H9 (cell line): ENCODE data around the gene PIGK. TPM values are rescaled to one million over a fixed set of nuclear protein-coding genes. Genes with fewer than 3 reads are reported as not detected.

Source experiments
- DNase-seq: peaks from one replicate; pipeline ENCODE4 v3.0.0-alpha.2; 2017
- H2AFZ ChIP-seq: one replicate; pipeline ENCODE4 v1.6.1; 2013; ENCODE audit warnings: mild to moderate bottlenecking, low read length, control low read depth, moderate library complexity
- H2AK5ac ChIP-seq: 2 replicates; pipeline ENCODE4 v1.6.1; 2013; ENCODE audit warnings: low read length, control low read depth, mixed read lengths; ENCODE audit not compliant: insufficient read length
- H2BK120ac ChIP-seq: one replicate; pipeline ENCODE4 v1.6.1; 2013; ENCODE audit warnings: low read depth, mild to moderate bottlenecking, low read length, control low read depth, inconsistent platforms; ENCODE audit not compliant: poor library complexity, severe bottlenecking
- H2BK12ac ChIP-seq: 2 replicates; pipeline ENCODE4 v1.6.1; 2013; ENCODE audit warnings: low read length, control low read depth, mixed read lengths, low read depth; ENCODE audit not compliant: insufficient read length
- H2BK15ac ChIP-seq: 2 replicates; pipeline ENCODE4 v1.6.1; 2013; ENCODE audit warnings: low read depth, low read length, control low read depth
- H2BK20ac ChIP-seq: one replicate; pipeline ENCODE4 v1.6.1; 2013; ENCODE audit warnings: low read depth, mild to moderate bottlenecking, low read length, control low read depth, inconsistent platforms; ENCODE audit not compliant: poor library complexity, severe bottlenecking
- H2BK5ac ChIP-seq: 2 replicates; pipeline ENCODE4 v1.6.1; 2013; ENCODE audit warnings: low read length, control low read depth, mixed read lengths; ENCODE audit not compliant: insufficient read length
- H3K14ac ChIP-seq: 2 replicates; pipeline ENCODE4 v1.6.1; 2013; ENCODE audit warnings: low read length, control low read depth; ENCODE audit not compliant: insufficient read depth
- H3K18ac ChIP-seq: 2 replicates; pipeline ENCODE4 v1.6.1; 2013; ENCODE audit warnings: low read depth, mild to moderate bottlenecking, mixed read lengths, low read length, control low read depth; ENCODE audit not compliant: insufficient read length
- H3K23ac ChIP-seq: 2 replicates; pipeline ENCODE4 v1.6.1; 2013; ENCODE audit warnings: low read length, control low read depth, mixed read lengths, low read depth; ENCODE audit not compliant: insufficient read length
- H3K23me2 ChIP-seq: 2 replicates; pipeline ENCODE4 v1.6.1; 2013; ENCODE audit warnings: low read depth, mild to moderate bottlenecking, mixed read lengths, low read length, control low read depth; ENCODE audit not compliant: insufficient read length, poor library complexity, severe bottlenecking
- H3K27ac ChIP-seq: 2 replicates; pipeline ENCODE4 v1.5.1; 2013; ENCODE audit warnings: low read length, control low read depth, mixed read lengths, low read depth; ENCODE audit not compliant: insufficient read length
- H3K27me3 ChIP-seq: 2 replicates; pipeline ENCODE4 v1.6.1; 2013; ENCODE audit warnings: low read length, control low read depth, inconsistent platforms; ENCODE audit not compliant: insufficient read depth
- H3K4ac ChIP-seq: 2 replicates; pipeline ENCODE4 v1.6.1; 2013; ENCODE audit warnings: low read depth, mild to moderate bottlenecking, control low read depth, inconsistent platforms, low read length, moderate library complexity
- H3K4me1 ChIP-seq: 2 replicates; pipeline ENCODE4 v1.6.1; 2013; ENCODE audit warnings: low read length, control low read depth, inconsistent platforms; ENCODE audit not compliant: insufficient read depth
- H3K4me2 ChIP-seq: 2 replicates; pipeline ENCODE4 v1.6.1; 2013; ENCODE audit warnings: low read length, control low read depth, mixed read lengths; ENCODE audit not compliant: insufficient read length, insufficient read depth
- H3K56ac ChIP-seq: 2 replicates; pipeline ENCODE4 v1.6.1; 2013; ENCODE audit warnings: low read depth, mild to moderate bottlenecking, mixed read lengths, low read length, control low read depth; ENCODE audit not compliant: insufficient read length
- H3K79me1 ChIP-seq: 2 replicates; pipeline ENCODE4 v1.6.1; 2013; ENCODE audit warnings: low read depth, mild to moderate bottlenecking, moderate library complexity, low read length, control low read depth, inconsistent platforms; ENCODE audit not compliant: insufficient read depth, poor library complexity, severe bottlenecking
- H3K79me2 ChIP-seq: 2 replicates; pipeline ENCODE4 v1.6.1; 2013; ENCODE audit warnings: low read length, control low read depth, inconsistent platforms; ENCODE audit not compliant: insufficient read depth
- H3K9ac ChIP-seq: 2 replicates; pipeline ENCODE4 v1.6.1; 2013; ENCODE audit warnings: low read length, control low read depth, mixed read lengths; ENCODE audit not compliant: insufficient read length; ENCODE audit errors: extremely low read depth
- H3K9me3 ChIP-seq: one replicate; pipeline ENCODE4 v1.6.1; 2013; ENCODE audit warnings: low read depth, low read length, inconsistent platforms; ENCODE audit not compliant: control insufficient read depth
- H3T11ph ChIP-seq: one replicate; pipeline ENCODE4 v1.6.1; 2013; ENCODE audit warnings: mild to moderate bottlenecking, low read length, control low read depth, inconsistent platforms
- H4K20me1 ChIP-seq: one replicate; pipeline ENCODE4 v1.6.1; 2013; ENCODE audit not compliant: control insufficient read depth, insufficient read length, insufficient read depth
- H4K5ac ChIP-seq: 2 replicates; pipeline ENCODE4 v1.6.1; 2013; ENCODE audit warnings: low read depth, mild to moderate bottlenecking, mixed read lengths, low read length, control low read depth; ENCODE audit not compliant: insufficient read length
- H4K8ac ChIP-seq: replicated peaks from 2 replicates; pipeline ENCODE4 v1.6.1; 2013; ENCODE audit warnings: low read length, control low read depth, mixed read lengths, low read depth; ENCODE audit not compliant: insufficient read length
- H4K91ac ChIP-seq: 2 replicates; pipeline ENCODE4 v1.6.1; 2013; ENCODE audit warnings: low read depth, mild to moderate bottlenecking, moderate library complexity, mixed read lengths, low read length, control low read depth; ENCODE audit not compliant: insufficient read length
- H3K27ac Mint-ChIP-seq, 3 experiments: 2 replicates in 2 of 3; 3 replicates in 1 of 3; pipeline ENCODE4 v1.8.0; 2020 to 2021; ENCODE audit warnings: mixed read lengths in 3 of 3, mild to moderate bottlenecking in 1 of 3, moderate library complexity in 1 of 3
- H3K27me3 Mint-ChIP-seq: 2 replicates; pipeline ENCODE4 v1.8.0; 2021; ENCODE audit warnings: low read depth, mild to moderate bottlenecking, moderate library complexity, mixed read lengths
- H3K36me3 Mint-ChIP-seq, 3 experiments: 2 replicates in 2 of 3; 3 replicates in 1 of 3; pipeline ENCODE4 v1.8.0; 2020 to 2021; ENCODE audit warnings: low read depth in 3 of 3, mixed read lengths in 3 of 3; ENCODE audit not compliant: insufficient read depth in 1 of 3
- H3K4me1 Mint-ChIP-seq, 2 experiments: 2 replicates each; pipeline ENCODE4 v1.8.0; 2020; ENCODE audit warnings: mixed read lengths in 2 of 2
- H3K4me3 Mint-ChIP-seq, 2 experiments: 2 replicates in 1 of 2; 3 replicates in 1 of 2; pipeline ENCODE4 v1.8.0; 2020 to 2021; ENCODE audit warnings: mild to moderate bottlenecking in 2 of 2, mixed read lengths in 2 of 2, moderate library complexity in 1 of 2
- H3K9me3 Mint-ChIP-seq, 2 experiments: 2 replicates in 1 of 2; 3 replicates in 1 of 2; pipeline ENCODE4 v1.8.0; 2020; ENCODE audit warnings: mild to moderate bottlenecking in 2 of 2, mixed read lengths in 2 of 2, moderate library complexity in 1 of 2
- CTCF ChIP-seq: fragments of 200-600 bp; sonication (generic); conservative IDR thresholded peaks from 3 replicates; pipeline ENCODE4 v1.8.0; 2021; ENCODE audit warnings: antibody characterized with exemption, mild to moderate bottlenecking
- WGBS: extraction: QIAGEN DNeasy Blood & Tissue Kit; methylation state at CpG from one replicate; pipeline ENCODE4 v1.1.7; 2013; ENCODE audit warnings: missing lambda C conversion rate, low lambda C conversion rate, mixed read lengths; ENCODE audit not compliant: insufficient read length; ENCODE audit errors: extremely low coverage; 5-methylcytosine and 5-hydroxymethylcytosine counted together
- total RNA-seq: library from RNA; stranded (reverse); gene quantifications from 2 replicates; pipeline ENCODE4 v1.2.1, GENCODE V29; 2021

The PIGK gene
- total RNA-seq, 1 experiment from 2014 or later, result 22.1 TPM

- Histone ChIP-seq H2AK5ac (no peak overlapping the region), H4K8ac (no peak overlapping the region), H4K5ac (no peak overlapping the region), H4K91ac (no peak overlapping the region), H3T11ph (no peak overlapping the region), H3K9me3 (no peaks in the 10 kb centered on the region), H3K23ac (no peak overlapping the region), H3K4me2 (no peak overlapping the region), H3K56ac (no peak overlapping the region), H3K9ac (no peak overlapping the region), H3K27ac (no peak overlapping the region), H2BK20ac (no peak overlapping the region), H3K23me2 (no peaks in the 10 kb centered on the region), H4K20me1 (no peaks in the 10 kb centered on the region), H2BK12ac (no peak overlapping the region), H2BK15ac (no peak overlapping the region), H2BK5ac (no peak overlapping the region), H3K27me3 (no peaks in the 10 kb centered on the region), H3K14ac (no peak overlapping the region), H3K79me2 (no peaks in the 10 kb centered on the region), H3K79me1 (no peaks in the 10 kb centered on the region), H2BK120ac (no peak overlapping the region), H3K4ac (no peak overlapping the region), H2AFZ (no peak overlapping the region), H3K18ac (no peak overlapping the region), H3K4me1 (no peaks in the 10 kb centered on the region)
- no peaks in the 10 kb centered on the region; a peak in 2 of 7 replicates for H3K36me3 Mint-ChIP-seq
- H3K27me3 Mint-ChIP-seq, result no peaks in the 10 kb centered on the region
- peaks cover 2 to 3% of the 10 kb centered on the region in 2 experiments; a peak in 2 of 4 replicates for H3K4me1 Mint-ChIP-seq
- no peak overlapping the region for H3K27ac Mint-ChIP-seq
- TF ChIP-seq CTCF, result no peak
- DNase-seq, result no peak
- peaks cover 0 to 7% of the 10 kb centered on the region in 2 experiments; a peak in 4 of 5 replicates for H3K9me3 Mint-ChIP-seq
- WGBS, result no CpG with 5 or more reads among the region's 1 CpG
- no peak overlapping the region for H3K4me3 Mint-ChIP-seq
Measured at GRCh38 chr1:77230051-77230450, 10.8 kb upstream of the PIGK start.
